Stimulated activated naive CD4-positive, alpha-beta T cell (primary cell): ENCODE results near the gene ATPAF1.
"Not testable (repeated sequence)": the region's sequence is repeated elsewhere in the genome, so short reads cannot be mapped to it uniquely, and the experiment has no call there.

Experiments
- DNase-seq, 6 experiments: peaks; one replicate each; lab custom pipeline; 2025; lab: John Stamatoyannopoulos, UW

Gene ATPAF1

DNA sequence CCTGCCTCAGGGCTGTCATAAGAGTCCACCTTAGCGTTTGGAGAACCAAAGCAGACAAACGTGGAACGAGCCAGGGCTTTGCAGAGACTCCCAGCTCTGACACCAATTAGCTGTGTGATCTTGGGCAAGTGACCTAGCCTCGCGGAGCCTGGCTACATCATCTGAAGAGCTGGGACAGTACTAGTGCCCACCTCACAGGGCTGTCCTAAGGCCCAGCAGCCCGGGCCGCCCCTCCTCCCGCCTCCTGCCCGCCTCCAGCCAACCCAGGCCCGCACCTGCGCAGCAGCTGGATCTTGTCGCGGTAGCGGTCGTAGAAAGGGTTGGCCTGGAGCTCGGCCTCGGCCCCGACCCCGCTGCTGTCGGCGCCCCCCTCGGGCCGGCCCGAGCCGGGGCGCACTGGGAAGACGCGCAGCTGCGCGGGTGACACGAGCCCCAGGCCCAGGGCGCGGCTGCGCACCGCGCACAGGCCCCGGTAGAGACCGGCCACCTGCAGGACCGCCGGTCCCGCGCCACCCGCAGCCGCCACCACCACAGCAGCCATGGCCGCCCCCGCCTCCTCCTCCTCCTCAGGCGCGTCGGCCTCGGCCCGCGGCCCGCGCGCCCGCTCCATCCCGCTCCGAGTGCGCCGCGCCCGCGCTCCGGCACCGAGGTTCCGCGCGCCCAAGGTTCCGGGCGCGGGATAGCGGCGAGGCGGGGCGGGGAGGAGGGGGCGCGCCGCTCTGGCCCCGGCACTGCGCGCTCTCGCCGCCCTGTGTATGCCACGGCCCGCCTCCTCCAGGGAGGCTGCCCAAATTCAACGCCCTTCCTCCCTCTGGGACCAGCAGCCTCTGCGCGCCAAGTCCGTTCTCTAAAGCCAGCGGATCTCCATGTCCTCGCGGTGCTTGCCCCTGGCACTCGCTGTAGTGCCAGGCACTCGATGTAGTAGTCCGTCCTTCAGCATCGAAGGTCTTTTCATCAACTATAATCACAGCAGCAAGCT, at the start of gene ATPAF1:
Gene ATPAF1 (minus strand): TSS at position 583 of the 979 bp plus-strand sequence. CDS start 42 bp downstream, at position 541.
- peak; percentile 27 to 66 (median 44) for DNase-seq

- no peak for DNase-seq
Measured at GRCh38 chr1:46717654-46718053, 49.5 kb upstream of the ATPAF1 start.

- no peak for DNase-seq
Measured at GRCh38 chr1:46714976-46715375, 46.8 kb upstream of the ATPAF1 start.

DNA sequence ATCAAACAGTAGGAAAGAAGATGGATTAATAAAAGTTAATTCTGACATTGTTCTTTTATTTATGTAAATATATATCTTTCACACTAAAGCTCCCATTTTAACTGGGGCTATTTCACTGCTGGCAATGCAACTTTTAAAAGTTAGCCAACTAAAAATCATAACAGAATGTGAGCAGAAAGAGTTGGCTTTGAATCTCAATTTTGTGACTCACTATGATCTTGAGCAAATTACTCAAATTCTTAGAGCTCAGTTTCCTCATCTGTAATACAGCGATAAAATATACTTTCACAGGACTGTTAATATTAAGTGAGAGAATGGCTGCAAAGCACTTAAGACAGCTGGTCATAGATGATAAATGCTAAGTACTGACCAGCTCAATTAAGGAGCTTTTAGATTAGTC, 40.0 kb upstream of the ATPAF1 start:
- DNase-seq, result no peak

DNA sequence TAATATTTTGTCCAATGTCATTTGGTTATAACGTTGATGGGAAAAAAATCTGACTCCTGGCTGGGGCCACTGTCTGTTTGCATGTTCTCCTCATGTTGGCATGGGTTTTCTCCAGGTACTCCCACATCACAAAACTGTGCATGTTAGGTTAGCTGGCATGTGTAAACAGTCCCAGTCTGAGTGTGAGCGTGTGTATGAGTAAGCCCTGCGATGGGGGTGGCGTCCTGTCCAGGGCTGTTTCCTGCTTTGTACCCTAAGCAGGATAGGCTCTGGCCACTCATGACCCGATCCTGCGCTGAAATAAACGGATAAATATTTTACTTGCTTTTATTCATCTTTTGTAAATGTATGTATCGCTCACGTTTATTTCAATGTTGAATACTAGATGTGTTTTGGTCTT, 37.2 kb upstream of the ATPAF1 start:
- no peak for DNase-seq

GRCh38 chr1:46703927-46704641, 35.9 kb upstream of the ATPAF1 start:
- DNase-seq, result no peak

GRCh38 chr1:46699666-46700065, 31.5 kb upstream of the ATPAF1 start:
- no peak for DNase-seq

DNA sequence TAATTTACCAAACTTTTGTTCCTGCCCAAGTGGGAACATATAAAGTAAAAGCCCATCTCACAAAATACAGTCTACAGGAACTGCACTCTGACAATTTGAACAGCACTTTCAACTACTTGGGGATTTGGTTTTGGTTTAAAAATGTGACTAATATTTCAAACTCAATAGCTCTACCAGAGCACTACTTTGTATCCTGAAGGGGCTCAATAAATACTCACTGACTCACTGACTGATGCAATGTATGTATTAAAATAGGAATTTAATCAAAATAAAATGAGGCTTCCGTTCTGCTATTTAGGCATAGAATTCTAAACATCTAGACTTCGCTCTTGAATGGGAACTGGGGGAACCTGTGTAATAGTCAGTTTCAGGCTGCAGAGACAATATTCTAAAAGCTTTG, 28.9 kb upstream of the ATPAF1 start:
- no peak for DNase-seq

DNA sequence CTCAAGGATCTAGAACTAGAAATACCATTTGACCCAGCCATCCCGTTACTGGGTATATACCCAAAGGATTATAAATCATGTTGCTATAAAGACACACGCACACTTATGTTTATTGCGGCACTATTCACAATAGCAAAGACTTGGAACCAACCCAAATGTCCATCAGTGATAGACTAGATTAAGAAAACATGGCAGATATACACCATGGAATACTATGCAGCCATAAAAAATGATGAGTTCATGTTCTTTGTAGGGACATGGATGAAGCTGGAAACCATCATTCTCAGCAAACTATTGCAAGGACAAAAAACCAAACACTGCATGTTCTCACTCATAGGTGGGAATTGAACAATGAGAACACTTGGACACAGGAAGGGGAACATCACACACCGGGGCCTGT, 26.5 kb upstream of the ATPAF1 start:
- DNase-seq, result not testable (repeated sequence)

GRCh38 chr1:46692811-46693770, 24.9 kb upstream of the ATPAF1 start:
- DNase-seq, result no peak

DNA sequence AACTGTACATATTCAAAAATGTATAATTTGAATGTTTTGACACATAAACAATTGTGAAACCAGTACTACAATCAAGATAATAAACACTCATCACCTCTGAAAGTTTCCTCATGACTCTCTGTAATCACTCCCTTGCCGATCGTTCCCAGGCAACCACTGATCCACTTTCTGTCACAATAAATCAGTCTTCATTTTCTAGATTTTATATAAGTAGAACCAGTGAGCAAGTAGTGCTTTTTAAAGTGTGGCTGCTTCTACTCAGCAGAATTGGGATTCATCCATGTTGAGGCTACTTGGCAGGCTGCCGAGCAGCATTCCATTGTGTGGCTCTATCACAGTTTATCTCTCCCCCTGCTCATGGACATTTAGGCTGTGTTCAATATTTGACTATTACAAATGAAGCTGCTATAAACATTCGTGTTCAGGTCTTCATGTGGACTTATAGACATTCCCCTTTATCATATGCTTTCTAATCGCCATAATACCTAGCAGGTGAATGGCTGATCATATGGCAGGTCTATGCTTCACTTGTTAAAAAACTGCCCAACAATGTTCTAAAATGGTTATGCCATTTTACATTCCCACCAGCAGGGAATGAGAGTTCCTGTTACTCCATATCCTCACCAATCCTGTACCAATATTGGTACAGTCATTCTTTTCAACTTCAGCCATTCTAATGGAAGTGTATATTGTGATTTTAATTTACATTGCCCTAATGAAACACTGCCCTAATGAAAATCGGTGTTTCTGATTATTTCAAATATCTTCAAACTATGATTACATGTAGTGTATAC, 24.0 kb upstream of the ATPAF1 start:
- DNase-seq, result no peak

DNA sequence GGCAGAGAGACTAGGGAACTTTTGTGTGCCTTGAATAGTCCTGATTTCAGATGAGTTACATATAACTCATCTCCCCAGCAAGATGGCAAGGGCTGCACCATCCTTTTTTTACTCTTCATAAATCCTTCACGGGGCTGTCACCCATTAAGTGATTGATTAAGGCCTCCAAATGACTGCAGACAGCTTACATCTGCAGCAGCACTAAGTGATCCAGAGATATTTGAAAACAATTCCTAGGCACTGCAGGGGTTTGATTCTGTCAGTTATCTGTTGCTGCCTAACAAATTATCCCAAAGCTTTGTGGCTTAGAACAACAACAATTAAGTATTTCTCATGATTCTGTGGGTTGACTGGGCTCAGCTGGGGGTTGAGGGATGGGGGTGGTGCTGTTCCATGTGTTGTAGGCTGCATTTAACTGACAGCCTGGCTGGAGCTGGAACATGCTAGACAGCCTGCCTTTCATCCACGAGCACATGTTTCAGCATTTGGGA, 22.8 kb upstream of the ATPAF1 start:
- no peak for DNase-seq

DNA sequence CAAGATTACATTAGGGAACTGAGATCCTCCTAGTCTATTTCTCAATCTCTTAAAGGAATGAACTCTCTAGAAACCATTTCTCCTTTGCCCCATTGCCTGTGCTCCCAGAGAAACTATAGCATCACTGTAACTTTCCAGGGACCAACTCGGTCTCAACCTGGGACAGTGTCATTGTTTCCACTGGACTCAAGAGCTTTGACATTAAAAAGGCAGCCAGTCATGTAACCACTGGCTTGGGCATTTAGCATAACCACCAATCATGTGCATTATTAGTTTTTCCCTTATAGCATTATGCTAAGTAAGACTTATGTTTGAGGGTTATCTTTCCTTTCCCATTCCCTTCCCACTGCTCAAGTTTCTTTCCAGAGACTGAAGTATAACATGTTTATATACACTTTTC, 21.7 kb upstream of the ATPAF1 start:
- DNase-seq, result no peak

DNA sequence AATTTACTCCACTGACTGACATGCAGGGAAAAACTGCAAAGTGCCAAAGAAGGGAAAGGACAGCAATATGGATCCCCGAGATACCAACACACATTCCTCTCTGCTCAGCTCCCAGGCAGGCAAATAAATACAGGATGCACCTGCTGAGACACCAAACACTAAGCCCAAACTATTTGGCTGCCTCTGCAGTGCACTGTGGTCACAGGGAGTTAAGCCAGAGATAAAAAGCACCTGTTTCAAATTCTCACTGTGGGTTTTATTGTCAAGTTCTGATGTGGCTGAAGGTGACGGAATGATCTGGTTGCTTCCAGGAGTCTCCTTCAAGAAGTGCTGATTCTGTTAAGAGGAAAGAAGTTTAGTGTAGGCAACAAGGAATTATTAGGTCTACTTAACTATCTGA, 21.2 kb upstream of the ATPAF1 start:
- DNase-seq, result no peak

DNA sequence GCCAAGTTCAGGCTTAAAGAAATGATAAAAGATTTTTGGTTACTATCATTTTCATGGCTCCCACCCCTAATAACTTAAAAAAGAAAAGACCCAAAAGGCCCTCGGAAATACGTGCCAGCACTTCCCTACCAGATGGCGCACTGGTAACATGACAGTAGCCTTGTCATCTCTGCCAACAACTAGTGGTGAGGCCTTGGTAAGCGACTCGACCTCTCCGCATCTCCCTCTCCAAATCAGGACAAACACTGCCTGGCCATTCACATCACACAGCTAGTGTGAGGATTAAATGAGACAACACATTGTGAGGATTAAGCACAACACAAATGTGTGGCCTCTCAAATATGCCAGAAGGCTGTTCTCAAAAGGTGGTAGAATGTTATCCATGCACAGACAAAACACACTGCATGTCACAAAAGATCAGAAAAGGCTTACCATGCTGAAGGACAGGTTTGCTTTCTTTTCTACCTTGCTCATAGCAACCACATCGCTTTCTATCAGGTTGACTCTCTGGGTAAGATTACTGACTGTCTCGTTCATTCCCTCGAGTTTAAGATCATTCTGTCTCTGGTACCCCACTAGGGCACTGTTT, 19.9 kb upstream of the ATPAF1 start:
- no peak for DNase-seq

DNA sequence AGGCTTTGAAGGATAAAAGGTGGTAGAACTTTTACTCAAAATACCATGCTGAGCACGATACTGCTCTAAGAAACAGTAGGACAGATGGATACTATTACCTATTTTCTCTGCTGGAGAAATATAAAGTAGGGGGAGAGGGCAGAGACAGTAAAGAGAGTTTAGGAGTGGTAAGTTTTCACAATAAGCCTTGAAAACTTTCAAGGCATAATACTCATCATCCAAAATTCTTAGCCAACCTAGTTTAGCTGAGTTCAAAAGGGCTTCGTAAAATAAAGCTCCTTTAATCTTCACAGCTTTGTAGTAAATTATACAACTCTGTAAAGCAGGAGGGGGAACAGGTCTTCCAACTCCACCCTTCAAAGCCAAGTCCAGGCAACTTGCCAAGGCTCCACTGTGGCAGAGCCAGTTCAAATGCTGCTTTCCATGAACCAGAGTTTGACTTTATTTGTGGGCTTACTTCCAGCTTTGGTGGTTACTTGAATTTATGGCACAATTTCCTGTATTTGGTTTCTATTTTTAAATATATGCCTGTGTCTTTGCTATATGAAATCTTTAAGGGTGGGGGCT, 19.0 kb upstream of the ATPAF1 start:
- DNase-seq, result peak in 1 of 6 experiments; percentile 6

GRCh38 chr1:46686255-46686654, 18.1 kb upstream of the ATPAF1 start:
- no peak for DNase-seq

- no peak for DNase-seq
Measured at GRCh38 chr1:46684670-46685069, 16.5 kb upstream of the ATPAF1 start.

DNA sequence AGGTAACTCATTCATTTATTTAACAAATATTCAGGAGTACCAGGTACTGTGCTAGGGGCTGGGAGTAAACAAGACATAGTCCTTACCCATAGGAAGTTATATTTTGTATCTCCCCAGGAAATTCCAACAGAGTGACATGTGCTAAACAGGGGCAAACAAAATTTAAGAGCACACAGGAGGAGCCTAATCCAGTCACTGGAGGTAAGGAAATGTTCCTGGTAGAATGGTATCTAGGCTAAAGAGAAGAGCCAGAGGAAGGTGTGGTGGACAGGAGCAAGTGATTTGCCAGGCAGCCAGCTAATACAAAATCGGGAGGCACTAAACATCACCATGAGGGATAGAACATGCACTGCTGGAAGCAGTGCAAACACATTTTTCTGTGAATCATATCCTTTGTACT, 13.9 kb upstream of the ATPAF1 start:
- DNase-seq, result no peak
